DMS79 (cell line): Measurements from ENCODE around the gene NDUFS2.
A peak's percentile ranks its signal among the peaks of the same experiment; 100 is the strongest.

ENCODE experiments used
- DNase-seq: peaks from one replicate; lab custom pipeline; 2025; lab: John Stamatoyannopoulos, UW

NDUFS2 gene

GRCh38 chr1:161201836-161202712 is at the start of gene NDUFS2:
Gene NDUFS2, plus strand, starts transcription at chr1:161202367. Its CDS starts 19 bp downstream, at chr1:161202386.
- peak; percentile 99 for DNase-seq

GRCh38 chr1:161153176-161153575 is 49.0 kb upstream of the NDUFS2 start:
- DNase-seq: no peak

- peak; percentile 93 for DNase-seq
Measured at GRCh38 chr1:161153682-161154337, 48.4 kb upstream of the NDUFS2 start, which contains the start of gene UFC1. Gene UFC1, plus strand, starts transcription at chr1:161153978. Its CDS starts 20 bp downstream, at chr1:161153998.

- DNase-seq: no peak
Measured at GRCh38 chr1:161157867-161158266, 44.3 kb upstream of the NDUFS2 start.

- no peak for DNase-seq
Measured at GRCh38 chr1:161158316-161159010, 43.7 kb upstream of the NDUFS2 start.

- DNase-seq: peak; percentile 73
Measured at GRCh38 chr1:161159087-161159912, 42.9 kb upstream of the NDUFS2 start, which contains the start of gene USP21. Gene USP21, plus strand, starts transcription at chr1:161159500. Its CDS starts 1,141 bp downstream, at chr1:161160641.

- no peak for DNase-seq
Measured at GRCh38 chr1:161159913-161160243, 42.3 kb upstream of the NDUFS2 start.

- no peak for DNase-seq
Measured at GRCh38 chr1:161160671-161161145, 41.5 kb upstream of the NDUFS2 start.

GRCh38 chr1:161161652-161162051 is 40.5 kb upstream of the NDUFS2 start:
- no peak for DNase-seq

GRCh38 chr1:161162052-161162451 is 40.1 kb upstream of the NDUFS2 start:
- no peak for DNase-seq

- DNase-seq: no peak
Measured at GRCh38 chr1:161162806-161163205, 39.4 kb upstream of the NDUFS2 start.

- DNase-seq: no peak
Measured at GRCh38 chr1:161163793-161164192, 38.4 kb upstream of the NDUFS2 start.

- DNase-seq: no peak
Measured at GRCh38 chr1:161164901-161165610, 37.1 kb upstream of the NDUFS2 start.

GRCh38 chr1:161165742-161166668 is 36.2 kb upstream of the NDUFS2 start, which contains the start of gene PPOX:
Gene PPOX, plus strand, starts transcription at chr1:161166426. Its CDS starts 422 bp downstream, at chr1:161166848.
- DNase-seq: peak; percentile 95

GRCh38 chr1:161166669-161167548 is 35.3 kb upstream of the NDUFS2 start:
- peak; percentile 17 for DNase-seq

GRCh38 chr1:161168906-161169305 is 33.3 kb upstream of the NDUFS2 start:
- no peak for DNase-seq

GRCh38 chr1:161171191-161171590 is 31.0 kb upstream of the NDUFS2 start:
- no peak for DNase-seq

GRCh38 chr1:161171696-161172095 is 30.5 kb upstream of the NDUFS2 start:
- DNase-seq: no peak

- DNase-seq: no peak
Measured at GRCh38 chr1:161172349-161172748, 29.8 kb upstream of the NDUFS2 start.
